HG02759 (cell line): ENCODE data around the gene BZW1.
"Not testable (repeated sequence)": the region's sequence is repeated elsewhere in the genome, so short reads cannot be mapped to it uniquely, and the experiment has no call there.

ENCODE experiments used
- ATAC-seq: cut with Tn5 transposase; IDR thresholded peaks from one replicate; pipeline ENCODE4 v1.9.1; 2021; ENCODE audit warnings: mild to moderate bottlenecking, moderate library complexity; ENCODE audit not compliant: unreplicated experiment

Gene BZW1

DNA sequence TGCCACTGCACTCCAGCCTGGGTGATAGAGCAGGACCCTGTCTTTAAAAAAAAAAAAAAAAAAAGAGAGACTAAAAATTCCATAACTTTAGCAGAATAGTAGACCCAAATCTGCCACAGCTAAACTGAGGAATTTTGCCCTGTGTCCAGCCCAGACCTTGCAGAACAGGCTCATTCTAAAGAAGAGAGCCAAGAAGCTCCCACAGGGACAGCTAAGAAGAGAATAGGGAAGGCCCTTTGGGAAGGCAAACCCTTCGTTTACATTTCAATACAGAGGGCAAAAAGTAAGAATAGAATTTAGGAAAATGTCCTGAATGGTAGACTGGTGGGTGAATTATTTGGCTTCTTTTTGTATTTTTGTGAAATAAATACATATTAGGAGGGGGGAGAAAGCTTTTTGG is 21.5 kb upstream of the BZW1 start:
- no peak for ATAC-seq

GRCh38 chr2:200791905-200792304 is 19.8 kb upstream of the BZW1 start:
- no peak for ATAC-seq

GRCh38 chr2:200794143-200794542 is 17.6 kb upstream of the BZW1 start:
- no peak for ATAC-seq

DNA sequence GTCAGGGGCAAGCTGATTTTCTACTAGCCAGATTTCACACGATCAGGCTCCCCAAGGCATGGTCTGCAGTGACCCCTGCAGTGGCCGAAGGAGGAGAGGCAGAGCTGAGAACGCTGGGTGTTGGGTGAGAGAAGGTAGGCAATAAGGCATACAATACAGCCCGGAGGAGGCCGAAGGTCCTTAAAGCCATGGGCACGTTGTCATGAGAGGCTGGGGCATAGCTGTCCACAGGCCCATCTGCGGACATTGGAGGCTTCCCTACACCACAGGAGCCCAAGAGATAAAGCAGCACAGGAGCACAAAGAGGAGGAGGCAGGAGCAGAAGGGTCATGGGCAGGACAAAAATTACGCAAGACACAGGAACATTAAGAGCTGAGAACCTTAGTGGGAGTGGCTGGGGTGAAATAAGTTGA is 16.7 kb upstream of the BZW1 start:
- ATAC-seq, result no peak

DNA sequence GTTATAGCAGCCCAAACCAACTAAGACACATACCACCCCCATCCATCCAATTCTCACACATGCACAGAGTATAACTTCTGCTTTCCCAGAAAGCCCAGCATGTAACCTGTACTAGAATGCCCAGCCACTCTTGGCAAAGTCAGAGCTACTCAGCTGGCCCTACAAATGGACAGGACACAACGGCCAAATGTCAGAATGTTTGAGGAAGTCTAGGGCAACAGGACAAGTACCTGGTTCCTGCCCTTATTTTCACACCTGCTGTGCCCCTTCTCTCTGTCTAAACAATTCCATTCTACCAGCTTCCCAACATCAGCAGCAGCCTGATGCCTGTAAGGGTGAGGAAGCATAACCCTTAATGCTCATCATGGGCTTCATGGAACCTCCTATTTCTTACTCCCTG is 15.1 kb upstream of the BZW1 start:
- ATAC-seq, result no peak

GRCh38 chr2:200797242-200797770 is 14.4 kb upstream of the BZW1 start:
- no peak for ATAC-seq

DNA sequence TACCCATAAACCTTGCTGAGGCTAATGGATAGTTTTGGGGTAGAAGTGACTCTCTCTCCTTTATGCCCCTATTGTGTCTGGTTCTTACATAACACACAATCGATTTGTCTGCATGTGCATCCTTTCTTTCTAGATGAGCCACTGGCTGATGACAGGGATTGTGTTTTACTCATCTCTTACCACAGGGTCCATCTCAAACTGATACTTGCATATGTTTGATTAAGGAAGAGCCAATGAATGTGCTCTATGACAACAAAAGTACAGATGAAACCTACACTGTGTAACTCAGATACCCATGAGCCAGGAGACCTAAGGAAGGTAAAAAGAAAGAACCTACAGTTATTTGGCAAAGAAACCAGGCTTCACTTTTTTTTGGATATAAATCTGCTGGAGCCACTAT is 13.2 kb upstream of the BZW1 start:
- no peak for ATAC-seq

DNA sequence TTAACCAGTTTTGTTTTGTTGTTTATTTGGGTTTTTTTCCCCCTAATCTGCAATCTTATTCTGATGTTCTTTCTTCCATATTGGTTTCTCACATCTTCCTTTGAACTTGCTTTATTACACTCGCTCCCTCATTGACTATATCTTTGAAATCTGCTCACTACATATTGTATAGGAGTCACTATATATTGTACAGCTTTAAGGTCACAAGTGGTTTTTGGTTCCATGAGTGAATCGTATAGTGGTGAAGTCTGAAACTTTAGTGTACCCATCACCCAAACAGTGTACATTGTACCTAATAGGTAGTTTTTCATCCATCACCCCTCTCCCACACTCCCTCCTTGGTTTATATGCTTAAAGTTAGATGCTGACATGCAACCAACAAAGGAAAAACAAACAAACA is 11.3 kb upstream of the BZW1 start:
- ATAC-seq, result no peak

- ATAC-seq, result not testable (repeated sequence)
Observed at GRCh38 chr2:200801431-200801830, 10.3 kb upstream of the BZW1 start.

DNA sequence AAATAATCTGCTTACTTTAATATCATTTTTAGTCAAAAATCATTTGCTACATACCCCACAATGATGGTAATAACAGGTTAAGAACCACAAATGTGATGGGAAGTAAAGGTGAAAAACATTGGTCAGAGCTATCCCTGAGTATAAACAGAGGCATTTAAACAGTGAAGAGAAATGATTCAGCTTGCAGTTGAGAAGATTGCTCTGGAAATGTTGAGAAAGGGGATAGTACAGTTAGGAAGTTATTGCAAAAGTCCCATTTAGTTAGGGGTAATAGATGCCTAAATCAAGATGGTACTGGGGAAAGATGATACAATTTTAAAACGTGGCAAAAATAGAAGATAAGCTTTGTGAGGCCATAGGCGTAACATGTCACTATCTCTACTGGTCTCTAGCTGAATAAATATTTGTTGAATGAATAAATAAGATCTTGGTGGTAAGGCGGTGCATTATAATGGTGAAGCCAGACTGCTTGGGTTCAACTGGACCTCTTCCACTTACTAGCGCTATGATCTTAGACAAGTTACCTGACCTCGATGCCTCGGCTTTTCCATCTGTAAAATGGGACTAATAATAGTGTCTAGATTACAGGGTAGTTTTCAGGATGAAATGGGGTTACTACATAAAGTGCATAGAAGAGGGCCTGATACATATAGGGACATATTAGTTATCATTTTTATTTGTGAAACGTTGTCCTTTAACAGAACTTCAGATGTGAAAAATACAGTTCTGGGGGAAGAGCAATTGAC is 2.0 kb upstream of the BZW1 start:
- ATAC-seq, result no peak

GRCh38 chr2:200810252-200810997 is 1.3 kb upstream of the BZW1 start:
- no peak for ATAC-seq

DNA sequence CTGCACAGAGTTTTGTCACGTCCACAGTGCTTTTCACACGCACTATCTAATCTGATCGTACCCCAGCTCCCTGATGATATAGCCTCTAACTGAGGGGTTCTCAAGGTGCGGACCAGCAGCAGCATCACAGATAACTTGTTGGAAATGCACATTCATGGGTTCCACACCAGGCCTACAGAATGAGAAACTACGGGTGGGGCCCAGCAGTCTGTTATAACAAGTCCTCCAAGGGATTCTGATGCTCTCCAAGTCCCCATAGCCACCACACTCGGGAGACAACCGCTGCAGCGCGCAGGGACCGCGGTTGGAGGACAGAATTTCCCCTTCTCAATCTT is 745 bp upstream of the BZW1 start:
- no peak for ATAC-seq

- ATAC-seq, result peak; percentile 39
Observed at GRCh38 chr2:200812122-200813022, 662 bp downstream of the BZW1 start.

- no peak for ATAC-seq
Observed at GRCh38 chr2:200814276-200814815, 2.6 kb downstream of the BZW1 start.

DNA sequence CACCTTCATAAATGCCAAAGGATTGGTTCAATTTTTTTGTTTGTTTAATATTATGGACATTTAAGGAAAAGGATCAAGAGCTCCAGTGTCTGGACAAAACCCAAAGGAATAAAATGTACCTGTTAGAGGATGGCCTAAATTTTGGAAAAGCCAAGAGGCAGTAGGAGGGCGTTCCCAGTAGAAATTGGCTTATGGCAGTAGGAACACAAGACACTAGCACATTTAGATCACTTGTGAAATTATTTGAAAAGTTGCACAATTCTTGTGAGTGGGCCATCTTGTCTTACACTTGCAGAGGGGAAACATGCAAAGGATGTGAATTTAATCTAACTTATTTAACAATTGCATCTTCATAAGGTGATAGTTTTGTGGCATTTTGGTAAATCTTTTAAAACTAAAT is 3.2 kb downstream of the BZW1 start:
- no peak for ATAC-seq

DNA sequence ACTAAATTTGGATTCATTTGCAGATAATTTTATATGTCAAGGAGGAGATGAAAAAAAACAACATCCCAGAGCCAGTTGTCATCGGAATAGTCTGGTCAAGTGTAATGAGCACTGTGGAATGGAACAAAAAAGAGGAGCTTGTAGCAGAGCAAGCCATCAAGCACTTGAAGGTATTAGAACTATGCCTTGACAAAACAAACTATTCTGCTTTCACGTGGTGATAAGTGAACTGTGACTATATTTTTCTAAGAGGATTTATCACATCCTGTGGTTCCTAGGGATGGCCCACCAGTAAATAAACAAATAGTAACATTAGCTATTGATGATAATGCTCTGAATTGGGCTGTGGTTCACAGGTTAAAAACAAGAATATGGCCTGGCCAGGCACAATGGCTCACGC is 7.0 kb downstream of the BZW1 start:
- ATAC-seq, result not testable (repeated sequence)

DNA sequence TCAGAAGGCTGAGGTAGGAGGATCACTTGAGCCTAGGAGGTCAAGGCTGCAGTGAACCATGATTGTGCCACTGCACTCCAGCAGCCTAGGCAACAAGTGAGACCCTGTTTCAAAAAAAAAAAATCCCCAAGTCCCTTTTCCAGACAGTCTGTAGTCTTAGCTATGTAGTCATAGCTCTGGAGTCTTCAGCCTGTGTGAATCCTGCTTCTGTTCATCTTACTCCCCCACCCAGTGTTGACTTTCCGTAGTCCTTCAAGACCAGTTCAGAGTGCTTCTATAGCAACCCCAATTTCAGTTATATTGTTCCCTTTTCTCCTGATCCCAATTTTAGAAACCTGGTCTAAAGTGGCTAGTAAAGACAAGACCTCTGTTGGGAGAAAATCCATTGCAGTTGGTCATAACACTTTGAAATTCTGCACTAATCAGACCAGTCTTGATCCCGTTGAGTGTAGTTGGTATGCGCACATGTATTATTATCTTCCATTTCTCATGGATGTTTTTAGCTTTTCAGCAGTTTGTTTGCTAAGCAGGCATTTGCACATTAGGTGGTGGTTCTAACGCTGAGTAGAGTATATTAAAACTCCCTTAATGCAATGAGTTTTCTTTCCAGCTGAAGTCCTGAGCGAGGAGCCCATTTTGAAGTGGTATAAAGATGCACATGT is 9.0 kb downstream of the BZW1 start:
- no peak for ATAC-seq

DNA sequence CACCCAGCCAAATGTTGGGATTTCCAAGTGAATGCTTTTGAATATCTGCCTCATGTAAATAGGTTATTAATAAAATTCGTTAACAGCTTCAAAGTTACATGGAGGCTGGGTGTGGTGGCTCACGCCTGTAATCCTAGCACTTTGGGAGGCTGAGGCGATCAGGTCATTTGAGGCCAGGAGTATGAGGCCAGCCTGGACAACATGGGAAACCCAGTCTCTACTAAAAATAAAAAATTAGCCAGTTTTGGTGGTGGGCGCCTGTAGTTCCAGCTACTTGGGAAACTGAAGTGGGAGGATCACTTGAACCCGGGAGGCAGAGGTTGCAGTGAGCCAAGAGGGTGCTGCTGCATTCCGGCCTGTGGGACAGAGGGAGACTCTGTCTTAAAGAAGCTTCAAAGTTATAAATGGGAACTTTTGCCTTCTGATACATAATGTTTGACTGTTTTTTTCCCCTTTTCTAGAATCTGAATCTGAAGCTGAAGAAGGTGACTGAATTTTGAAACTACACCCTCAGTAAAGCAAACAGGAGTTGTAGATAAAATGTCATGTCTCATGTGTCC is 10.1 kb downstream of the BZW1 start:
- ATAC-seq, result no peak

DNA sequence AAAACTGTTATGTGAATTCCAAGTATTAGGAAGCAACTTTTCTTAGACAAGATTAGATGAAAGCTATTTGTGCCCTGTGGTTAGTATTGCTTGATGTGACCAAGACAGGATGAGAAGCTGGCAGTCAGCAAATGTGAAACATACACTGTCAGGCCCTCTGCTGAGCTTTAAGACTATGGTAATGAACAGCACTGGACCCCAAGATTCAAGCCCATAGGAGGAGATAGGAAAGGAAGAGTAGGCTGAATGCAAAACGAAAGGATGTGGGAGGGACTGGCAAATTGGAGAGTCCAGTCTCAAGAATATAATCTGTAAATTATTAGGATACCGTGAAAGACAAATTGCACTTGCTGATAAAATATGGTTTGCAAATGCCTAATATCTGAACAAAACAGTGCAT is 16.4 kb downstream of the BZW1 start:
- no peak for ATAC-seq

- ATAC-seq, result no peak
Observed at GRCh38 chr2:200828572-200829257, 17.0 kb downstream of the BZW1 start.
